HG02642 (cell line): Measurements from ENCODE around the gene CNTNAP2.

ENCODE experiments used
- ATAC-seq: cut with Tn5 transposase; IDR thresholded peaks from one replicate; pipeline ENCODE4 v1.9.1; 2021; ENCODE audit warnings: mild to moderate bottlenecking; ENCODE audit not compliant: unreplicated experiment, poor library complexity

The CNTNAP2 gene

GRCh38 chr7:147411096-147411495 is 1294.5 kb downstream of the CNTNAP2 start:
- ATAC-seq = no peak

GRCh38 chr7:147412109-147412508 is 1295.5 kb downstream of the CNTNAP2 start:
- ATAC-seq = no peak

- no peak for ATAC-seq
These were observed 1296.4 kb downstream of the CNTNAP2 start for GRCh38 chr7:147412782-147413556.

- no peak for ATAC-seq
These were observed 1296.9 kb downstream of the CNTNAP2 start for GRCh38 chr7:147413557-147413870.

- no peak for ATAC-seq
These were observed 1299.4 kb downstream of the CNTNAP2 start for GRCh38 chr7:147415991-147416390.

GRCh38 chr7:147418966-147419365 is 1302.4 kb downstream of the CNTNAP2 start:
- no peak for ATAC-seq

- no peak for ATAC-seq
These were observed 1307.3 kb downstream of the CNTNAP2 start for GRCh38 chr7:147423875-147424274.

GRCh38 chr7:147428075-147428474 is 1311.5 kb downstream of the CNTNAP2 start:
- no peak for ATAC-seq

- no peak for ATAC-seq
These were observed 1313.4 kb downstream of the CNTNAP2 start for GRCh38 chr7:147429961-147430360.

GRCh38 chr7:147432079-147432478 is 1315.5 kb downstream of the CNTNAP2 start:
- no peak for ATAC-seq

GRCh38 chr7:147432576-147432975 is 1316.0 kb downstream of the CNTNAP2 start:
- no peak for ATAC-seq

GRCh38 chr7:147436718-147437117 is 1320.1 kb downstream of the CNTNAP2 start:
- no peak for ATAC-seq

- no peak for ATAC-seq
These were observed 1321.6 kb downstream of the CNTNAP2 start for GRCh38 chr7:147438216-147438615.

GRCh38 chr7:147443942-147444341 is 1327.3 kb downstream of the CNTNAP2 start:
- no peak for ATAC-seq

GRCh38 chr7:147452816-147453215 is 1336.2 kb downstream of the CNTNAP2 start:
- no peak for ATAC-seq

GRCh38 chr7:147465223-147465622 is 1348.6 kb downstream of the CNTNAP2 start:
- ATAC-seq = no peak

GRCh38 chr7:147472556-147472955 is 1356.0 kb downstream of the CNTNAP2 start:
- no peak for ATAC-seq

GRCh38 chr7:147474862-147475261 is 1358.3 kb downstream of the CNTNAP2 start:
- no peak for ATAC-seq

- no peak for ATAC-seq
These were observed 1360.9 kb downstream of the CNTNAP2 start for GRCh38 chr7:147477526-147477925.

- no peak for ATAC-seq
These were observed 1362.2 kb downstream of the CNTNAP2 start for GRCh38 chr7:147478796-147479195.

- ATAC-seq = no peak
These were observed 1367.2 kb downstream of the CNTNAP2 start for GRCh38 chr7:147483634-147484292.

- no peak for ATAC-seq
These were observed 1369.1 kb downstream of the CNTNAP2 start for GRCh38 chr7:147485660-147486210.
